Measurements from ENCODE around the gene TPST2.
A peak's percentile ranks its signal among the peaks of the same experiment; 100 is the strongest.

The TPST2 gene

GRCh38 chr22:26522592-26522991 lies 67.3 kb downstream of the TPST2 start:
- Histone ChIP-seq H3K9ac (ENCODE audit: insufficient read length) (no peak overlapping the region), H3K36me3 (ENCODE audit: insufficient read depth, low read length) (no peaks in the 10 kb centered on the region), H3K9me3 (ENCODE audit: low read depth, low read length) (no peaks in the 10 kb centered on the region), H3K27ac (no peak overlapping the region), H3K4me3 (no peak overlapping the region)
- TF ChIP-seq FOXP2 (optimal IDR thresholded peaks at IDR 0.05; ENCODE audit: control extremely low read depth, extremely low read length, insufficient read depth) (no peak), POLR2AphosphoS5 (IDR thresholded peaks at IDR 0.05; ENCODE audit: borderline replicate concordance, low read depth, low read length) (no peak), EZH2 (IDR thresholded peaks at IDR 0.05) (no peak)
- no peak for DNase-seq (ENCODE audit: low read depth, low spot score)

GRCh38 chr22:26522012-26522411 lies 67.9 kb downstream of the TPST2 start:
- H3K36me3 ChIP-seq (ENCODE audit: insufficient read depth, low read length): no peaks in the 10 kb centered on the region
- no peak overlapping the region for H3K27ac ChIP-seq
- H3K4me3 ChIP-seq: no peak overlapping the region
- no peak for DNase-seq (ENCODE audit: low read depth, low spot score)
- H3K9me3 ChIP-seq (ENCODE audit: low read depth, low read length): no peaks in the 10 kb centered on the region
- TF ChIP-seq EZH2 (IDR thresholded peaks at IDR 0.05) (no peak), POLR2AphosphoS5 (IDR thresholded peaks at IDR 0.05; ENCODE audit: borderline replicate concordance, low read depth, low read length) (no peak), FOXP2 (optimal IDR thresholded peaks at IDR 0.05; ENCODE audit: control extremely low read depth, extremely low read length, insufficient read depth) (no peak)
- H3K9ac ChIP-seq (ENCODE audit: insufficient read length): no peak overlapping the region

- TF ChIP-seq EZH2 (IDR thresholded peaks at IDR 0.05) (no peak), POLR2AphosphoS5 (IDR thresholded peaks at IDR 0.05; ENCODE audit: borderline replicate concordance, low read depth, low read length) (no peak), FOXP2 (optimal IDR thresholded peaks at IDR 0.05; ENCODE audit: control extremely low read depth, extremely low read length, insufficient read depth) (no peak)
- Histone ChIP-seq H3K9ac (ENCODE audit: insufficient read length) (no peak overlapping the region), H3K9me3 (ENCODE audit: low read depth, low read length) (no peaks in the 10 kb centered on the region), H3K4me3 (no peak overlapping the region), H3K27ac (no peak overlapping the region), H3K36me3 (ENCODE audit: insufficient read depth, low read length) (no peaks in the 10 kb centered on the region)
- no peak for DNase-seq (ENCODE audit: low read depth, low spot score)
These were observed 72.5 kb downstream of the TPST2 start for GRCh38 chr22:26517429-26517828.

- TF ChIP-seq FOXP2 (optimal IDR thresholded peaks at IDR 0.05; ENCODE audit: control extremely low read depth, extremely low read length, insufficient read depth) (no peak), POLR2AphosphoS5 (IDR thresholded peaks at IDR 0.05; ENCODE audit: borderline replicate concordance, low read depth, low read length) (no peak), EZH2 (IDR thresholded peaks at IDR 0.05) (no peak)
- no peak for DNase-seq (ENCODE audit: low read depth, low spot score)
- Histone ChIP-seq H3K9me3 (ENCODE audit: low read depth, low read length) (no peaks in the 10 kb centered on the region), H3K36me3 (ENCODE audit: insufficient read depth, low read length) (no peaks in the 10 kb centered on the region), H3K4me3 (no peak overlapping the region), H3K9ac (ENCODE audit: insufficient read length) (no peak overlapping the region), H3K27ac (no peak overlapping the region)
These were observed 73.4 kb downstream of the TPST2 start for GRCh38 chr22:26516503-26516902.

GRCh38 chr22:26515931-26516330 lies 74.0 kb downstream of the TPST2 start:
- no peaks in the 10 kb centered on the region for H3K36me3 ChIP-seq (ENCODE audit: insufficient read depth, low read length)
- no peak overlapping the region for H3K9ac ChIP-seq (ENCODE audit: insufficient read length)
- H3K9me3 ChIP-seq (ENCODE audit: low read depth, low read length): no peaks in the 10 kb centered on the region
- no peak overlapping the region for H3K27ac ChIP-seq
- no peak for DNase-seq (ENCODE audit: low read depth, low spot score)
- no peak overlapping the region for H3K4me3 ChIP-seq
- TF ChIP-seq EZH2 (IDR thresholded peaks at IDR 0.05): no peak
- TF ChIP-seq POLR2AphosphoS5 (IDR thresholded peaks at IDR 0.05; ENCODE audit: borderline replicate concordance, low read depth, low read length): no peak
- TF ChIP-seq FOXP2 (optimal IDR thresholded peaks at IDR 0.05; ENCODE audit: control extremely low read depth, extremely low read length, insufficient read depth): no peak

GRCh38 chr22:26514419-26515161 lies 75.3 kb downstream of the TPST2 start:
- Histone ChIP-seq H3K27ac (no peak overlapping the region), H3K9me3 (ENCODE audit: low read depth, low read length) (no peaks in the 10 kb centered on the region), H3K4me3 (no peak overlapping the region), H3K36me3 (ENCODE audit: insufficient read depth, low read length) (peaks cover 13% of the 10 kb centered on the region), H3K9ac (ENCODE audit: insufficient read length) (no peak overlapping the region)
- TF ChIP-seq EZH2 (IDR thresholded peaks at IDR 0.05) (no peak), FOXP2 (optimal IDR thresholded peaks at IDR 0.05; ENCODE audit: control extremely low read depth, extremely low read length, insufficient read depth) (no peak), POLR2AphosphoS5 (IDR thresholded peaks at IDR 0.05; ENCODE audit: borderline replicate concordance, low read depth, low read length) (no peak)
- no peak for DNase-seq (ENCODE audit: low read depth, low spot score)

GRCh38 chr22:26513838-26514237 lies 76.1 kb downstream of the TPST2 start:
- no peak for TF ChIP-seq EZH2 (IDR thresholded peaks at IDR 0.05)

GRCh38 chr22:26512149-26512793 lies 77.7 kb downstream of the TPST2 start, which contains the start of gene TFIP11:
TFIP11 (minus strand) TSS chr22:26512473; CDS start chr22:26510272, 2,201 bp downstream.
- TF ChIP-seq EZH2 (IDR thresholded peaks at IDR 0.05) (no peak), POLR2AphosphoS5 (IDR thresholded peaks at IDR 0.05; ENCODE audit: borderline replicate concordance, low read depth, low read length) (peak; percentile 93)

More at GRCh38 chr22:26513838-26514237, 76.1 kb downstream of the TPST2 start:
- no peak for DNase-seq (ENCODE audit: low read depth, low spot score)
- H3K36me3 ChIP-seq (ENCODE audit: insufficient read depth, low read length): peaks cover 20% of the 10 kb centered on the region
- peak overlapping the region; percentile 93 for H3K9ac ChIP-seq (ENCODE audit: insufficient read length)
- H3K4me3 ChIP-seq: peak overlapping the region; percentile 98
- H3K9me3 ChIP-seq (ENCODE audit: low read depth, low read length): no peaks in the 10 kb centered on the region
- H3K27ac ChIP-seq: no peak overlapping the region

More at GRCh38 chr22:26512149-26512793, 77.7 kb downstream of the TPST2 start, which contains the start of gene TFIP11:
- Histone ChIP-seq H3K9me3 (ENCODE audit: low read depth, low read length) (no peaks in the 10 kb centered on the region), H3K9ac (ENCODE audit: insufficient read length) (peak within 1 kb of the TSS; percentile 93), H3K4me3 (peak within 1 kb of the TSS; percentile 98), H3K36me3 (ENCODE audit: insufficient read depth, low read length) (peaks cover 31% of the 10 kb centered on the region), H3K27ac (no peak within 1 kb of the TSS)
- no peak for DNase-seq (ENCODE audit: low read depth, low spot score)
